ENCODE data around the gene ARFGAP2. TPM values are rescaled to one million over a fixed set of nuclear protein-coding genes. Genes with fewer than 3 reads are reported as not detected.

ARFGAP2 gene
- total RNA-seq, result 10 to 100 TPM; 84.6 to 86.0 TPM
- polyA plus RNA-seq (2013, experiment 1 of 2), result 55.0 TPM
- 48.1 TPM for polyA plus RNA-seq (2013, experiment 2 of 2)
- long read RNA-seq, experiment 1, partial matches to known transcripts, result 21 of 36 reads
- long read RNA-seq, experiment 1, other reads (novel, unspliced or antisense), result 10 of 36 reads
- long read RNA-seq, experiment 2, transcript ARFGAP2-205 (16 exons, 2,976 nt), result major isoform, 130 of 180 reads
- long read RNA-seq, experiment 2, partial matches to known transcripts, result 16 of 180 reads
- long read RNA-seq, experiment 2, other reads (novel, unspliced or antisense), result 29 of 180 reads
- long read RNA-seq, experiment 3, transcript ARFGAP2-205 (16 exons, 2,976 nt), result major isoform, 521 of 694 reads
- long read RNA-seq, experiment 3, transcript ARFGAP2-202 (15 exons, 2,937 nt), result minor isoform, 8 of 694 reads
- long read RNA-seq, experiment 3, partial matches to known transcripts, result 17 of 694 reads
- long read RNA-seq, experiment 3, other reads (novel, unspliced or antisense), result 144 of 694 reads
- long read RNA-seq, experiment 4, transcript ARFGAP2-205 (16 exons, 2,976 nt), result major isoform, 11 of 59 reads
- long read RNA-seq, experiment 4, partial matches to known transcripts, result 35 of 59 reads
- long read RNA-seq, experiment 4, other reads (novel, unspliced or antisense), result 12 of 59 reads

DNA sequence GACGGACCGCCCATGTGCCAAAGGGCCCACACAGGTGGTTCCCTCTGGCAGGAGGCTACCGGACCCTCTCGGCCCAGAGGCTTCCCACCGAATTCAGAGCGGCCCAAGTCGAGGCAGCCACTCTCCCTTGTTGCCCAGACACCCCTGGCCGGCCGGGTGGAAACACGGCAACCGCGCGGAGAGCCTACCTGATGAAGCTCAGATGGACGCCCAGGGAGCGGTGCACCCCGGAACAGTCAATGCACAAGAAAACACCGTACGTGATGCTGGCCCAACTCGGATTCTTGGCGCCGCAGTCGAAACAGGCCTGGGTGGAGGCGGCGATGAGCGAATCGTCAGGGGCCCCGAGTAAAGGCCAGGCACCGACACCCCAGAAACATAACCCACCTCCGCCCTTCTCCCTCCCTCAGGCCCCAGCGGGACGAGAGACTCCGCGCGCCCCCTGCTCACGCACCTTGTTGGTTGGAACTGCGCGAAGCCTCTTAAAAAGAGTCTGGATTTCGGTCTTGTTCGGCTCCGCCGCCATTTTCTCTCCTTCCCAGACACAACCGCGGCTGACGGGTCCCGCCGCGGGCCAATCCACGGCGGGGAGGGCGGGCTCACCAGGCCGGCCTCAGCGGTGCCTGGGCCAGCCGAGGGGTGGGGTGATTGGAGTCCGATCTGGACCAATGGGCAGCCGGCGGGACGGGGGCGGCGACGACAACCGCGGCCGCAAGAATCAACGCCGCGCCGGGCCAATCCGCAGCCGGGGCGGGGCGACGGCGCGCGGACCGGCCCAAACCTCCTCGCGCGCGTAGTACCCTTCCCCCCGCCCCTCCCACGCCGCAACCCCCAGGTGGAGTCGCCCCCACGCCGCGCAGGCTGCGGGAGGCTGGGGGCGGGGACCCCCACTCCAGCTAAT is at the start of gene ARFGAP2:
Gene ARFGAP2, minus strand, starts transcription at position 552 of the 901 bp plus-strand sequence. Its CDS starts 26 bp downstream, at position 526.
- Histone ChIP-seq H3K4me1 (ENCODE audit: control insufficient read depth, insufficient read depth, low read length) (peaks cover 8% of the 10 kb centered on the region), H3K4me3 (ENCODE audit: low read length) (peak within 1 kb of the TSS; percentile 100), H3K36me3 (ENCODE audit: control insufficient read depth, insufficient read depth, low read length) (peaks cover 50% of the 10 kb centered on the region), H3K9me3 (ENCODE audit: control insufficient read depth, low read length) (no peaks in the 10 kb centered on the region), H3K27ac (ENCODE audit: low read depth, low read length) (peak within 1 kb of the TSS; percentile 93), H3K9ac (ENCODE audit: extremely low read depth, low read length, poor library complexity, severe bottlenecking) (peak within 1 kb of the TSS; percentile 99), H3K27me3 (ENCODE audit: control insufficient read depth, insufficient read depth, low read length, poor library complexity, severe bottlenecking) (no peaks in the 10 kb centered on the region)
- Mint-ChIP-seq H3K4me1 (peaks cover 8% of the 10 kb centered on the region), H3K36me3 (ENCODE audit: low read depth) (peaks cover 36% of the 10 kb centered on the region), H3K9me3 (no peaks in the 10 kb centered on the region), H3K27ac (peak within 1 kb of the TSS; percentile 100), H3K4me3 (peak within 1 kb of the TSS; percentile 98), H3K27me3 (ENCODE audit: insufficient read depth) (no peaks in the 10 kb centered on the region)
- peak; percentile 98 for DNase-seq
- WGBS, 2 experiments (ENCODE audit: insufficient coverage in 1 of 2, insufficient read length in 1 of 2), result 0% methylated on average over 38 to 89 of the region's 89 CpGs
- TF ChIP-seq, protein P1, sequence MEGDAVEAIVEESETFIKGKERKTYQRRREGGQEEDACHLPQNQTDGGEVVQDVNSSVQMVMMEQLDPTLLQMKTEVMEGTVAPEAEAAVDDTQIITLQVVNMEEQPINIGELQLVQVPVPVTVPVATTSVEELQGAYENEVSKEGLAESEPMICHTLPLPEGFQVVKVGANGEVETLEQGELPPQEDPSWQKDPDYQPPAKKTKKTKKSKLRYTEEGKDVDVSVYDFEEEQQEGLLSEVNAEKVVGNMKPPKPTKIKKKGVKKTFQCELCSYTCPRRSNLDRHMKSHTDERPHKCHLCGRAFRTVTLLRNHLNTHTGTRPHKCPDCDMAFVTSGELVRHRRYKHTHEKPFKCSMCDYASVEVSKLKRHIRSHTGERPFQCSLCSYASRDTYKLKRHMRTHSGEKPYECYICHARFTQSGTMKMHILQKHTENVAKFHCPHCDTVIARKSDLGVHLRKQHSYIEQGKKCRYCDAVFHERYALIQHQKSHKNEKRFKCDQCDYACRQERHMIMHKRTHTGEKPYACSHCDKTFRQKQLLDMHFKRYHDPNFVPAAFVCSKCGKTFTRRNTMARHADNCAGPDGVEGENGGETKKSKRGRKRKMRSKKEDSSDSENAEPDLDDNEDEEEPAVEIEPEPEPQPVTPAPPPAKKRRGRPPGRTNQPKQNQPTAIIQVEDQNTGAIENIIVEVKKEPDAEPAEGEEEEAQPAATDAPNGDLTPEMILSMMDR (conservative IDR thresholded peaks at IDR 0.05), result no peak

DNA sequence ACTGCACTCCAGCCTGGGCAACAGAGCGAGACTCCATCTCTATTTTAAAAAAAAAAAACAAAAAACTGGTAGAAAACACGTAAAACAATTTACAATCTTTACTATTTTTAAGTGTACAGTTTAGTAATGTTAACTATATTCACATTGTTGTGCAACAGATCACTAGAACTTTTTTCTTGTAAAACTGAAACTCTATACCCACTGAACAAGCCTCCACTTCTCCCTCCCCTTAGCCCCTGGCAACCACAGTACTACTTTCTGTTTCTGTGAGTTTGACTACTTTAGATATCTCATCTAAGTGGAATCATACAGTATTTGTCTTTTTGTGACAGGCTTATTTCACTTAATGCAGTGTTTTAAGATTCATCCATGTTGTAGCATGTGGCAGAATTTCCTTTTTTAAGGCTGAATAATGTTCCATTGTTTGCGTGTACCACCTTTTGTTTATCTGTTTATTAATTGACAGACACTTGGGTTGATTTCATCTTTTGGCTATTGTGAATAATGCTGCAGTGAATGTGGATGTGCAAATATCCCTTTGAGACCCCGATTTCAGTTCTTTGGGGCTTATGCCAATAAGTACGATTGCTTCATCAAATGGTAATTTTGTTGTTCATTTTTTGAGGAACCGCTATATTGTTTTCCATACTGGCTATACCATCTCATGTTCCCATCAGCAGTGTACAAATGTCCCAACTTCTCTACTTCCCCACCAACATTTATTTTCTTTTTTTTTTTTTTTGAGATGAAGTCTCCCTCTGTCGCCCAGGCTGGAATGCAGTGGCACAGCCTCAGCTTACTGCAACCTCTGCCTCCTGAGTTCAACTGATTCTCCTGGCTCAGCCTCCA is 49.1 kb upstream of the ARFGAP2 start:
- Mint-ChIP-seq H3K27me3 (ENCODE audit: insufficient read depth) (no peaks in the 10 kb centered on the region), H3K36me3 (ENCODE audit: low read depth) (peaks cover 24% of the 10 kb centered on the region), H3K9me3 (no peaks in the 10 kb centered on the region), H3K4me1 (no peaks in the 10 kb centered on the region), H3K4me3 (no peak overlapping the region), H3K27ac (no peak overlapping the region)
- Histone ChIP-seq H3K4me1 (ENCODE audit: control insufficient read depth, insufficient read depth, low read length) (no peaks in the 10 kb centered on the region), H3K9ac (ENCODE audit: extremely low read depth, low read length, poor library complexity, severe bottlenecking) (no peak overlapping the region), H3K9me3 (ENCODE audit: control insufficient read depth, low read length) (no peaks in the 10 kb centered on the region), H3K36me3 (ENCODE audit: control insufficient read depth, insufficient read depth, low read length) (peaks cover 19% of the 10 kb centered on the region), H3K27me3 (ENCODE audit: control insufficient read depth, insufficient read depth, low read length, poor library complexity, severe bottlenecking) (no peaks in the 10 kb centered on the region), H3K27ac (ENCODE audit: low read depth, low read length) (no peak overlapping the region), H3K4me3 (ENCODE audit: low read length) (no peak overlapping the region)
- TF ChIP-seq, protein P1 (conservative IDR thresholded peaks at IDR 0.05), result no peak
- DNase-seq, result no peak
- WGBS, 2 experiments (ENCODE audit: insufficient coverage in 1 of 2, insufficient read length in 1 of 2), result 88 to 97% methylated on average over 4 to 6 of the region's 7 CpGs
